Muscle layer of colon (tissue), 2 donors: ENCODE data around the gene MMP2.

Source experiments
- H3K27ac ChIP-seq: one replicate; pipeline ENCODE4 v1.7.0; 2013; ENCODE audit warnings: low read depth, mild to moderate bottlenecking, low read length, moderate library complexity
- H3K27me3 ChIP-seq, 2 donors: one replicate each; pipeline ENCODE4 v1.7.0; 2013; ENCODE audit warnings: low read length in 2 of 2, mild to moderate bottlenecking in 2 of 2; ENCODE audit not compliant: insufficient read depth in 2 of 2, control insufficient read depth in 1 of 2
- H3K36me3 ChIP-seq: one replicate; pipeline ENCODE4 v1.7.0; 2013; ENCODE audit warnings: mild to moderate bottlenecking, low read length; ENCODE audit not compliant: insufficient read depth
- H3K4me1 ChIP-seq: one replicate; pipeline ENCODE4 v1.7.0; 2013; ENCODE audit warnings: mild to moderate bottlenecking, low read length; ENCODE audit not compliant: insufficient read depth
- H3K4me3 ChIP-seq, 2 donors: one replicate each; pipeline ENCODE4 v1.7.0; 2013; ENCODE audit warnings: low read length in 2 of 2, low read depth in 1 of 2, mild to moderate bottlenecking in 1 of 2, moderate library complexity in 1 of 2
- H3K9ac ChIP-seq: one replicate; pipeline ENCODE4 v1.7.0; 2013; ENCODE audit warnings: low read length
- H3K9me3 ChIP-seq: one replicate; pipeline ENCODE4 v1.7.0; 2013; ENCODE audit warnings: mild to moderate bottlenecking, low read length
- donor health status: abdominal sarcoma.
- donor health status: Adenocarcinoma of cecum.

MMP2 gene

DNA sequence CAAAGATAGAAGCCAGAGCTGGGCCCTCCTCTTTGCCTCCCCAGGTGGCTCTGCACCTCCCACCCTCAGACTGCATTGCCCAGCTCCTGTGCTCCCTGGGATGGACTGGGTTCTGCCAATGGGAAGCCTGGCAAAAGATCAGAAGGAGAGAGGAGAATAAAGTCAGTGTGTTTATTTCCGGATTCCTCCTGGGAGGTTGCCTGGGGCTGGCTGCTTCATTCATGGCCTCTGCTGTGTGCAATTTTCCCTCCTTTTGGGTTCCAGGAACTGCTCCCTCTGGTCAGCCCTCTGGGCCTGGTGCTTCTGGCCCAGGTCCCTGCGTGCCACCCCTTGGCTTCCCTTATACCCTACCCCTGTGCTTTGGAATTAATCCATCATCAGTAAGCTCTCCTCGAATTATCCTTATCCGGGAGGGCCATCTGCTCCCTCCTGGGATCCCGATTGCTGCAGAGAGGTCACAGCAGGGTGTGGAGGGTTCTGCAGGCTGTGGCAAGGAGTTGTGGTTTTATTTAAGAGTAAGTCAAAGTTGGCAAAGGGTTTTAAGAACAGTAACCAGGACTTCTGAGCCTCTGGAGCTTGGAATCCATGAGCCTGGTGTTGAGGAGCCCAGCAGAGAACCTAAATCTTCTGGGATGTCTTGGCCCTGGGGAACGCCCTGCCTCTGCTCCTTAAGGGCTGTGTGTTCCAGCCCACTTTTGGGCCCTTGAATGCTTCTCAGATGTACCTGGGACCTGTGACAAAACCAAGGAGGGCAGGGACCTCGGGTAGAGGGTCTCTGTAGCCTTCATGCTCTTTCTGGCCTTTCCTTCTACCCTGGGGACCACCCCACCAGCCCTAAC, 8.2 kb upstream of the MMP2 start:
- Histone ChIP-seq H3K9ac (no peak overlapping the region), H3K36me3 (no peaks in the 10 kb centered on the region), H3K27me3 (no peaks in the 10 kb centered on the region), H3K9me3 (no peaks in the 10 kb centered on the region), H3K27ac (no peak overlapping the region), H3K4me1 (peaks cover 16% of the 10 kb centered on the region), H3K4me3 (no peak overlapping the region)

DNA sequence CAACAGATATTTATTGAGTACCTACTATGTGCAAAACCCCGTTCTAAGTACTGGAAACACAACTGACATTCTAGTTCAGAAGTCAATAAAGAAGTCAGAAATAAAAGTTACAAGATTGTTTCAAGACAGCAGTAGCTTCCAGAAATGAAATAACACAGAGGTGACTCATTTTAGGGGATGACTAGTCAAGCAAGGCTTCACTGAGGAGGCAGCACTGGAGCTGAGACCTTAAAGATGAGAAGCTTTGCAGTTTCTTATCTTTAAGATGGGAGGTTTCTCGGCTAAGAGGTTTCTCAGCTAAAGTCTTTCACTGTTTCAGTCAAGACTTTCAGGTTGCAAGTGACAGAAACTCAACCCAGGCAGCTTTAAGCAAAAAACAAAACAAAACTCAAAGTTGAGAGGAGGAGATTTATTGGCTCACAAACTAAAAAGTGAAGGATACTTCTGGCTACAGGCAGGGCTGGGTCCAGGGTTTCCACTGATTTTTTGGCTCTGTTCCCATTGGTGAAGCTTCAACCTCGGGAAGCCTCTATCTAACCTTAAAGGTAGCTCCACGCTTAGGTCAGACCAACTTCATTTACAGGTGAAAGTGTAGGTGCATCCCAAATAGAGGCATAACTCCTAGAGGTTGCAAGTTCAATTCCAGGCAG, 7.4 kb upstream of the MMP2 start:
- Histone ChIP-seq H3K9me3 (no peaks in the 10 kb centered on the region), H3K27ac (no peak overlapping the region), H3K9ac (no peak overlapping the region), H3K36me3 (no peaks in the 10 kb centered on the region), H3K4me1 (peaks cover 19% of the 10 kb centered on the region), H3K4me3 (no peak overlapping the region), H3K27me3 (no peaks in the 10 kb centered on the region)

DNA sequence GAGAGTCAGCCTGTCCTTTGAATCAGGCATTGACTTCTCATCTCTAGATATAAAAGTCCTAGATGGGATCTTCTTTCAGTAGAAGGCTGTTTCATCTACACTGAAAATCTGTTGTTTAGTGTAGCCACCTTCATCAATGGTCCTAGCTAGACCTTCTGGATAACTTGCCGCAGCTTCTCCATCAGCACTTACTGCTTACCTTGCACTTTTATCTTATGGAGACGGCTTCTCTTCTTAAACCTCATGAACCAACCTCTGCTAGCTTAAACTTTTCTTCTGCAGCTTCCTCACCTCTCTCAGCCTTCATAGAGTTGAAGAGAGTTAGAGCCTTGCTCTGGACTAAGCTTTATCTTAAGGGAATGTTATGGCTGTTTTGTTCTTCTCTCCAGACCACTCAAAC, 5.4 kb upstream of the MMP2 start:
- Histone ChIP-seq H3K27ac (no peak overlapping the region), H3K4me1 (peaks cover 21% of the 10 kb centered on the region), H3K9ac (no peak overlapping the region), H3K9me3 (no peaks in the 10 kb centered on the region), H3K27me3 (no peaks in the 10 kb centered on the region), H3K36me3 (no peaks in the 10 kb centered on the region), H3K4me3 (no peak overlapping the region)

DNA sequence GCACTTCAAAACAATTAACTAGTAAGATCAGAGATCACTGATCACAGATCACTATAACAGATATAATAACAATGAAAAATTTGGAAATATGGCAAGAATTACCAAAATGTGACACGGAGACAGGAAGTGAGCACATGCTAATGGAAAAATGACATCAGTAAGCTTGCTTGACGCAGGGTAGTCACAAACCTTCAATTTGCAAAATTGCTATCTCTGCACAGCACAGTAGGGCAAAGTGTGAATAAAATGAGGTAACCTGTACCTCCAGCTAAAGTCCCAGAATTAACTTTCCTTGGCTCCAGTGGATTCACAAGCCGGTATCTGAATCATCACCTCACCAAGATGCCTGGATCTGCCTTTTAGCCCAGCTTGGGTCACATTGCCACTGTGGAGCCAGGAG, 4.2 kb upstream of the MMP2 start:
- Histone ChIP-seq H3K9ac (no peak overlapping the region), H3K27me3 (peaks cover 0 to 9% of the 10 kb centered on the region in 2 donors), H3K4me1 (peaks cover 26% of the 10 kb centered on the region), H3K27ac (no peak overlapping the region), H3K36me3 (no peaks in the 10 kb centered on the region), H3K4me3 (no peak overlapping the region), H3K9me3 (no peaks in the 10 kb centered on the region)

DNA sequence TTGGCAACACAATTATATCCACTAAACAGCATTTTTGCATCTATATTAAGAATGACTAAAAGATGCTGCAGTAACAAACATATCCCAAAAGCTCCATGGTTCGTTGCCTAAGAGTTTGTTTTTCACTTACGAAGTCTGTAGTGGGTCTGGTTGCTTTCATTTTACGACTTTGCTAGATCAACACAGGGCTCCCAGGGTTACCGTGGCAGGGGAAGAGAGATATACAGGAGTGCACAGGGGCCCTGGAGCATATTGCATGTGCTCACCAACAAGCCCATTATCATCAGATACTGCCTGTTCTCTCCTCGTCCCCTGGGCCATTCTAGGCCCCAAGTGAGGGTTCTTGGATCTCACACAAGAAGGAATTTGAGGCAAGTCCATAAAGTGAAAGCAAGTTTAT, 3.1 kb upstream of the MMP2 start:
- Histone ChIP-seq H3K9me3 (no peaks in the 10 kb centered on the region), H3K9ac (no peak overlapping the region), H3K4me3 (peak overlapping the region in 1 of 2 donors; percentile 27), H3K27ac (peak overlapping the region; percentile 52), H3K36me3 (no peaks in the 10 kb centered on the region), H3K4me1 (peaks cover 25% of the 10 kb centered on the region), H3K27me3 (peaks cover 0 to 19% of the 10 kb centered on the region in 2 donors)

DNA sequence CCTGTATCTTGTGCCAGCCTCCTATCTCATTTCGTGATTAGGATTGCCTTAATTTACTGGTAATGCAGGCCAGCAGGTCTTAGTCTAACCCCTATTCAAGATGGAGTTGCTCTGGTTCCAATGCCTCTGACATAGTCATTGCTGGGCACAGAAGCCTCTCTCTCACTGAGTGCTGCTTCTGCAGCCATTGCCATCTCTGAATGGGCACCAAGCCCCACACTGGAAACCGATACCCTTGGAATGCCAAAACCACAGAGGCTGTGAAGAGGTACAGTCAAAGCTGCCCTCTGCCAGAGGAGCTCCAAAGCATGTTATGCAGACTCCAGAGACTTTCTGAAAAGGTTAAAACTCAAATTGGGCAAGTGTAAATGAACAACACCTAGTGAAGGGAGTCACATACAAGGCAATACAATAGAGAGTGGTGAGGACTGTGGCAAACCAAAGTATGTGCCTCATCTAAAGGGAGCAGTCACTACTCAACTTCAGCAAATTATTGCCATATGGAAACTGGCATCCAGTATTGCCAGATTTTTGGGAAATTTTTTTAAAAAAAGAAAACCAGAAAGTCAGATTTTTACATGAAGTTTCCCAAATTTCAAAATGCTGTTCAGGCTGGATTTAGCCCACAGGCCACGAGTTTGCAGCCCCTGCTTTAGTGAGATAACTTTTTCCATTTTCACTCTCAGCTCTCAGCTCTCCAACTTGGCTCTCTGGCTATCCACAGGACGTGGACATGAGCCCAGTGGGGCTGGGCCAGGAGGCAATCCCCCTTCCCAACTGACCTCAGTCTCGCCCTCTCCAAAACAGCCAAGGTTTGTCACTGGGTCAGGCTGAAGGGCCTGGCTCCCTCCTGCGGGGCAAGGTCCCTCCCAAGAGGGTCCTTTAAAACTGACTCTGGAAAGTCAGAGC, 2.1 kb upstream of the MMP2 start:
- Histone ChIP-seq H3K27ac (peak overlapping the region; percentile 52), H3K36me3 (no peaks in the 10 kb centered on the region), H3K4me3 (no peak overlapping the region), H3K4me1 (peaks cover 21% of the 10 kb centered on the region), H3K9me3 (no peaks in the 10 kb centered on the region), H3K9ac (no peak overlapping the region), H3K27me3 (peaks cover 0 to 23% of the 10 kb centered on the region in 2 donors)

DNA sequence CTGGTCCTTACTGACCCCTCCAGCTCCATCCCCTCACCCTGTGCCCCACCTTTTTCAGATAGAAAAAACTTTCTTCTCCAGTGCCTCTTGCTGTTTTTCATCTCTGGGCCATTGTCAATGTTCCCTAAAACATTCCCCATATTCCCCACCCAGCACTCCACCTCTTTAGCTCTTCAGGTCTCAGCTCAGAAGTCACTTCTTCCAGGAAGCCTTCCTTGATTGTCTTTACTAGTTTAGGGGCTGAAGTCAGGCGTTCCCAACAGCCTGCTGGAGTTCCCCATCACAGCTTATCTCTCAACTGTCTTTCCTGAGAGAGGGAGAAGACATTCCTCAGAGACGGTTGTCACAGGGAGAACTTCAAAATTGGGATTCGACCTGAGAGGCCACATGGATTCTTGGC, 1.3 kb upstream of the MMP2 start:
- Histone ChIP-seq H3K27ac (peak overlapping the region; percentile 34), H3K4me3 (no peak overlapping the region), H3K4me1 (peaks cover 21% of the 10 kb centered on the region), H3K9ac (no peak overlapping the region), H3K27me3 (peaks cover 0 to 23% of the 10 kb centered on the region in 2 donors), H3K9me3 (no peaks in the 10 kb centered on the region), H3K36me3 (no peaks in the 10 kb centered on the region)

DNA sequence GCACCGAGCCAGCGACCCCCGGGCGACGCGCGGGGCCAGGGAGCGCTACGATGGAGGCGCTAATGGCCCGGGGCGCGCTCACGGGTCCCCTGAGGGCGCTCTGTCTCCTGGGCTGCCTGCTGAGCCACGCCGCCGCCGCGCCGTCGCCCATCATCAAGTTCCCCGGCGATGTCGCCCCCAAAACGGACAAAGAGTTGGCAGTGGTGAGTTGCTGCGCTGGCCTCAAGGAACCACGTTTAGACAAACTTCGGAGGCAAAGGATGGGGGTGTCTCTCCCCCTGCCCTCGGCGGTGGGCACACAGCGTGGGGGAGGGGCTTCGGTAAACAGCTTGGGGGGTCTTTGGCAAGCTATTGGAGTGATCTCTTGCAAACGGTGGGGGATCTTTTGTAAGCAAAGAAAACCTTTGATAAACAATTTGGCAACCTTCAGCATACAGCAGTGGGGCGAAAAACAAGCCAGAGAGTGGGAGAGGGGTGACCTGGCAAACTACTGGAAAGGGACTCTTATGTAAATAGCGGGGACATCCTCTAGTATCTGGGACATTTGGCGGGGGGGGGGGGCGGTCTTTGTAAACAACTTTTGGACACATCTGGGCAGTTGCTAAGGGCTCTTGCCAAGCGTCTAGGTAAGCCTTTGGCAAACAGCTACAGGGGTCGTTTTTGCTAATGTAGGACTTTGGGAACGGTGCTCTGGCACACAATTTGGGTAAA, 587 bp downstream of the MMP2 start:
- H3K36me3 ChIP-seq = peaks cover 13% of the 10 kb centered on the region
- peaks cover 0 to 23% of the 10 kb centered on the region in 2 donors for H3K27me3 ChIP-seq
- H3K4me1 ChIP-seq = peaks cover 21% of the 10 kb centered on the region
- peak overlapping the region; percentile 63 to 78 for H3K4me3 ChIP-seq
- H3K27ac ChIP-seq = peak overlapping the region; percentile 71
- H3K9ac ChIP-seq = no peak overlapping the region
- no peaks in the 10 kb centered on the region for H3K9me3 ChIP-seq

DNA sequence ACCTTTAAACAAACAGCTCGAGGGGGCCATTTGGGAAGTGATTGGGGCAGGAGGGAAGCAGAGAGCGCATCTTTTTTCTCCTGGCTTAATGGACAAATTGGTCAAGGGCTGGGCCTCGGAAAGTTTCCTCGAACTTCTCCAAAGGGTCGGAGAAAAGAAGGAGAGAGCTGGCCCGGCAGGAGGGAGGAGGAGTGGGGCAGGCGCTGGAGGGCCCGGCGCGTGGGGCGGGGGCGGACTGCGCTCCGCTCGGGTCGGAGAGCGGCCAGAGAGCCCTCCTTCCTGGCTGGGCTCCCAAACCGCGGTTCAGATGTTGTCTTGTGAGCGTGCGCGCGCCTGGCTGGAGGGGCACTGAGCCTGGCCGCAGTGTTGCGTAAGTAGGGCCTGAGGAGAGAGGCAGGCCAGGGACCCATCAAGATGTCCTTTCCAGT, 1.2 kb downstream of the MMP2 start:
- Histone ChIP-seq H3K9ac (no peak overlapping the region), H3K27me3 (peaks cover 0 to 23% of the 10 kb centered on the region in 2 donors), H3K36me3 (peaks cover 20% of the 10 kb centered on the region), H3K27ac (peak overlapping the region; percentile 71), H3K4me1 (peaks cover 19% of the 10 kb centered on the region), H3K9me3 (no peaks in the 10 kb centered on the region), H3K4me3 (peak overlapping the region; percentile 63 to 78)

DNA sequence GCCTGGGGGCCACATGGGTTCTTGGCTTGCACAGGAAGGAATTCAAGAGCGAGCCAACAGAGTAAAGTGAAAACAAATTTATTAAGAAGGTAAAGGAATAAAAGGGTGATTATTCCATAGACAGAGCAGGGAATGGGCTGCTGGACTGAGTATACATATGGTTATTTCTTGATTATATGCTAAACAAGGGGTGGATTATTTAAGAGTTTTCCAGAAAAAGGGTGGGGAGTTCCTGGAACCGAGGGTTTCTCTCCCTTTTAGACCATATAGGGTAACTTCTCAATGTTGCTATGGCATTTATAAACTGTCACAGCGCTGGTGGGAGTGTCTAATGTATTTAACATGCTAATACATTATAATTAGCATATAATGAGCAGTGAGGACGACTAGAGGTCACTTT, 2.0 kb downstream of the MMP2 start:
- peaks cover 12% of the 10 kb centered on the region for H3K4me1 ChIP-seq

More for the DNA sequence above, 2.0 kb downstream of the MMP2 start:
- H3K4me3 ChIP-seq = peak overlapping the region in 1 of 2 donors; percentile 78
- H3K36me3 ChIP-seq = peaks cover 20% of the 10 kb centered on the region
- H3K27ac ChIP-seq = no peak overlapping the region
- peaks cover 0 to 23% of the 10 kb centered on the region in 2 donors for H3K27me3 ChIP-seq
- H3K9ac ChIP-seq = no peak overlapping the region
- no peaks in the 10 kb centered on the region for H3K9me3 ChIP-seq
